Karpas-422 (cell line): Measurements from ENCODE around the gene NOTCH1. TPM values are rescaled to one million over a fixed set of nuclear protein-coding genes. Genes with fewer than 3 reads are reported as not detected.

ENCODE experiments used
- DNase-seq: peaks from one replicate; pipeline ENCODE4 v3.0.0-alpha.2; 2015
- H2AFZ ChIP-seq: fragments of 200-600 bp; sonication (generic); 2 replicates; pipeline ENCODE4 v1.6.1; 2014; ENCODE audit warnings: antibody characterized with exemption, low read length, mixed read lengths
- H3K27ac ChIP-seq: fragments of 200-600 bp; sonication (generic); 2 replicates; pipeline ENCODE4 v1.5.1; 2014; ENCODE audit warnings: mild to moderate bottlenecking, low read length, moderate library complexity
- H3K27me3 ChIP-seq: fragments of 200-600 bp; sonication (generic); 2 replicates; pipeline ENCODE4 v1.6.1; 2014; ENCODE audit warnings: low read length, mixed read lengths
- H3K36me3 ChIP-seq: fragments of 200-600 bp; sonication (generic); 2 replicates; pipeline ENCODE4 v1.6.1; 2014; ENCODE audit warnings: low read length, mixed read lengths; ENCODE audit not compliant: insufficient read depth
- H3K4me1 ChIP-seq: fragments of 200-600 bp; sonication (generic); 2 replicates; pipeline ENCODE4 v1.6.1; 2014; ENCODE audit warnings: mild to moderate bottlenecking, low read length, mixed read lengths
- H3K4me2 ChIP-seq: fragments of 200-600 bp; sonication (generic); 2 replicates; pipeline ENCODE4 v1.6.1; 2014; ENCODE audit warnings: low read length, low read depth, mild to moderate bottlenecking; ENCODE audit not compliant: poor library complexity, severe bottlenecking
- H3K4me3 ChIP-seq: fragments of 200-600 bp; sonication (generic); 2 replicates; pipeline ENCODE4 v1.5.1; 2014; ENCODE audit warnings: mild to moderate bottlenecking, antibody characterized with exemption, low read length, mixed read lengths
- H3K79me2 ChIP-seq: fragments of 200-600 bp; sonication (generic); 2 replicates; pipeline ENCODE4 v1.6.1; 2014; ENCODE audit warnings: mild to moderate bottlenecking, low read length, mixed read lengths
- H3K9ac ChIP-seq: fragments of 200-600 bp; sonication (generic); 2 replicates; pipeline ENCODE4 v1.6.0; 2014; ENCODE audit warnings: low read length
- H3K9me2 ChIP-seq: fragments of 200-600 bp; sonication (generic), shearing (Covaris generic); replicated peaks from 2 replicates; pipeline ENCODE4 v1.6.0; 2014; ENCODE audit warnings: mild to moderate bottlenecking, low read length, moderate library complexity; ENCODE audit not compliant: insufficient read depth
- H3K9me3 ChIP-seq: fragments of 300-700, 200-600 bp; sonication (generic); 2 replicates; pipeline ENCODE4 v1.6.1; 2014; ENCODE audit warnings: low read length, mixed read lengths
- H4K20me1 ChIP-seq: fragments of 200-600 bp; sonication (generic); 2 replicates; pipeline ENCODE4 v1.6.1; 2014; ENCODE audit warnings: mild to moderate bottlenecking, antibody characterized with exemption, low read length, low read depth; ENCODE audit not compliant: insufficient read depth
- total RNA-seq: library from RNA; depleted of rRNA; stranded (reverse); fragments of >200 nt; shearing (Covaris generic); gene quantifications from 2 replicates; pipeline ENCODE4 v1.2.3, GENCODE V29; 2014; ENCODE audit warnings: low replicate concordance

NOTCH1 gene
- total RNA-seq, 1 experiment from 2014 or later: 15.0 TPM

DNA sequence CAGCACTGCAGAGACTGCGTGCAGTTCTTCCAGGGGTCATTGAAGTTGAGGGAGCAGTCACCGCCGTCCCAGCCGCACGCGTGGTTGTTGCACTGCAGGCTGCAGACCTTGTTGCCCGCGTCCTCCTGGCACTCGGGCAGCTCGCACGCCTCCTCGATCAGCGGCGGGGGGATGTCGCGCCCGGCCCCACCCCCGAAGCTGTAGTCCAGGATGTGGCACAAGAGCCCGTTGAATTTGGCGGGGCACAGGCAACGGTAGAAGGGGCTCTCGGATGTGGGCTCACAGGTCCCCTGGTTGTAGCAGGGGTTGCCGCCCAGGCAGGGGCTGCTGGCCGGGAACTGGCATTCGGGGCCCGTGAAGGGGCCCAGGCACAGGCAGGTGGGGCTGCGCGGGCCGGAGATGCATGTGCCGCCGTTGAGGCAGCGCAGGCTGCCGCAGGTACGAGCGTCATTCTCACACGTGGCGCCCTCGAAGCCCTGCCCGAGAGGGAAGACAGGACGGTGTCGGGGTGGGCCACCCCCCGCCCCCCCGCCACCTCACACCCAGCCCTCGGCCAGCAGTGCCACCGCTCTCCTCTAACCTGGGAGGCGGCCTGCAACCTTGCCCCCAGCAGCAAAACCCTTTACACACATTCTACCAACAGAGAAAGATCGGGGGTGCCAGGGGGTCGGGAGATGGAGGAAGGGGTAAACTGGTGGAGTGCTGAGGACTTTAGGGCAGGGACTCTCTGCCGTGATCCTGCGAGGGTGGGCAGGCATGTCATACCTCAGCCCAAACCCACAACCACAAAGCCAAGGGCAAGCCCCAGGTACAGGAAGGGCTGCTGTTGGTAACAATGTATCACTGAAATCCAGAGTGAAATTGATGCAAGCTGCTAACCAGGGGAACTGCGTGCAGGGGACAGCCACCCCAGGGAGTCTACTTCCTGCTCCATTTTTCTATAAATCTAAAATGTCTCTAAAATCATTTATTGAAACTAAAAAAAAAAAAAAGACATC is 40.1 kb downstream of the NOTCH1 start:
- H2AFZ ChIP-seq: no peak overlapping the region
- no peak overlapping the region for H3K4me2 ChIP-seq
- no peak overlapping the region for H3K27ac ChIP-seq
- no peaks in the 10 kb centered on the region for H3K9me2 ChIP-seq
- no peak overlapping the region for H3K9ac ChIP-seq
- no peaks in the 10 kb centered on the region for H3K36me3 ChIP-seq
- H4K20me1 ChIP-seq: no peaks in the 10 kb centered on the region
- no peaks in the 10 kb centered on the region for H3K79me2 ChIP-seq
- no peak overlapping the region for H3K4me3 ChIP-seq
- H3K9me3 ChIP-seq: no peaks in the 10 kb centered on the region
- H3K27me3 ChIP-seq: no peaks in the 10 kb centered on the region
- H3K4me1 ChIP-seq: no peaks in the 10 kb centered on the region
- DNase-seq: no peak

DNA sequence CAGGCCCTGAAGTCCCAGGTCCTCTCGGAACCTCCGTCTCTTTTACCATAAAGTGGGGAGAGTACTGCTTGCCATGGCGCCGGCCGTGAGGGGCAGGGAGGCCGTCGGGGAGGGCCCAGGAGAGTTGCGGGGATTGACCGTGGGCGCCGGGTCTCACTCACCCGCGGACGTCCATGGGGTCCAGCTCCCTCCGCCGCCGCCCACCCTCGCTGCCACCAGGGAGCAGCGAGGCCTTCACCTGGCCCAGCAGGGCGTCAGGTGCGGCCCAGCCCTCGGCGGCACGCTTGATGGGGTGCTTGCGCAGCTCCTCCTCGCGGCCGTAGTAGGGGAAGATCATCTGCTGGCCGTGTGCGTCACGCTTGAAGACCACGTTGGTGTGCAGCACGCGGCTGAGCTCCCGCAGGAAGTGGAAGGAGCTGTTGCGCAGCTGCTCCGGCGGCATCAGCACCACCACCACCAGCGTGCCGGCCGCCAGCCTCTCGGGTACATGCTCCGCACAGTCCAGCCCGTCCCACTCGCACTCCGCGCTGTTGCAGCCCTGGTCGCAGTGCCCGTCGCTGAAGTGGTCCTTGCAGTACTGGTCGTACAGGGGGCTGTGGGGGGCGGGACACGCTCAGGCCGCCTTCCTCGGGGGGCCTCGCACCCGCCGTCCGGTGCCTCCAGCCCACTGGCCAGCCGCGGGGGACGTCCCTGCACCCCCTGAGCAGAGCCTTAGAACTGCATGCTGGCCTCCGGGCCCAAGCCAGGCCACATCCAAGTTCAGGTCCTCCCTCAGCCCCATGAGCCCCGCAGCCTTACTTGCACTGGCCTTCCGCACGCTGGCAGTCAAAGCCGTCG is 41.1 kb downstream of the NOTCH1 start:
- no peak overlapping the region for H3K4me2 ChIP-seq
- no peak for DNase-seq
- no peak overlapping the region for H3K4me3 ChIP-seq
- H3K79me2 ChIP-seq: no peaks in the 10 kb centered on the region
- H3K9ac ChIP-seq: no peak overlapping the region
- H3K9me2 ChIP-seq: no peaks in the 10 kb centered on the region
- H3K36me3 ChIP-seq: no peaks in the 10 kb centered on the region
- no peaks in the 10 kb centered on the region for H3K9me3 ChIP-seq
- H3K27me3 ChIP-seq: no peaks in the 10 kb centered on the region
- no peaks in the 10 kb centered on the region for H4K20me1 ChIP-seq
- no peaks in the 10 kb centered on the region for H3K4me1 ChIP-seq
- no peak overlapping the region for H2AFZ ChIP-seq
- H3K27ac ChIP-seq: no peak overlapping the region

DNA sequence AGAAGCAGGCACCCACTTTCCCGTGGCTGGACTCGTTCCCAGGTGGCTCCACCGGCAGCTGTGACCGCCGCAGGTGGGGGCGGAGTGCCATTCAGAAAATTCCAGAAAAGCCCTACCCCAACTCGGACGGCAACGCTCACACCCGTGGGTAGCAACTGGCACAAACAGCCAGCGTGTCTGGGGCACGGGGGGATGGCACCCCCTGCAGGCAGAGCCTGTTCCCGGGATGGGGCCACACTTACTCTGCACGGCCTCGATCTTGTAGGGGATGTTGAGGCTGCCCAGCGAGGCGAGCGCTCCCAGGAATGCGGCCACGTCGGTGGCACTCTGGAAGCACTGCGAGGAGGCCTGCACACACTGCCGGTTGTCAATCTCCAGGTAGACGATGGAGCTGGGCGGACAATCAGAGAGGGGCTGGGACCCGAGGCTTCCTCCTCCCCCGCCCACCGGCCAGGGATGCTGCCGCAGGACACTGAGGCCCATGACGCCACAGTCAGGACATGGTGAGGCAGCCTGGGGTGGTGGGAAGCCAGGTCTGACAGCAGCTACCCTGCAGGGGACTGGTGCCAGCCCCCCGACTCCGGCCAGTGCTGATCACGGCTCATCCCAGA is 42.8 kb downstream of the NOTCH1 start:
- H3K36me3 ChIP-seq: no peaks in the 10 kb centered on the region
- H3K27ac ChIP-seq: no peak overlapping the region
- H3K4me3 ChIP-seq: no peak overlapping the region
- no peaks in the 10 kb centered on the region for H3K79me2 ChIP-seq
- H3K9me2 ChIP-seq: no peaks in the 10 kb centered on the region
- H3K4me1 ChIP-seq: no peaks in the 10 kb centered on the region
- H3K4me2 ChIP-seq: no peak overlapping the region
- H3K9ac ChIP-seq: no peak overlapping the region
- H4K20me1 ChIP-seq: no peaks in the 10 kb centered on the region
- no peaks in the 10 kb centered on the region for H3K27me3 ChIP-seq
- no peaks in the 10 kb centered on the region for H3K9me3 ChIP-seq
- H2AFZ ChIP-seq: no peak overlapping the region
- DNase-seq: no peak

DNA sequence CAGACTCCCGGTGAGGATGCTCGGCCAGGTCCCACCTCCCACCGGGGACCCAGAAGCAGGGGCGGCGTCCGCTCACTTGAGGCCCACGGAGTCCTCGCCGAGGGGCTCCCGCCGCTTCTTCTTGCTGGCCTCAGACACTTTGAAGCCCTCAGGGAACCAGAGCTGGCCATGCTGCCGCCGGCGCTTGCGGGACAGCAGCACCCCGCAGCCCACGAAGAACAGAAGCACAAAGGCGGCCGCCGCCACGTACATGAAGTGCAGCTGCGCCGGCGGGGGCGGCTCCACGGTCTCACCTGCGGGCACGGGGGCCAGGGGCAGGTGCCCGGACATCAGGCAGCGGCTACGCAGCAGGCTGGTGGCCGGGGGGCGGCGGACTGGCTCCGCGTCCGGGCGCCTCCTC is 43.7 kb downstream of the NOTCH1 start:
- no peaks in the 10 kb centered on the region for H3K27me3 ChIP-seq
- H3K9ac ChIP-seq: no peak overlapping the region
- no peaks in the 10 kb centered on the region for H3K36me3 ChIP-seq
- no peaks in the 10 kb centered on the region for H3K79me2 ChIP-seq
- DNase-seq: no peak
- H3K4me2 ChIP-seq: no peak overlapping the region
- no peaks in the 10 kb centered on the region for H3K9me3 ChIP-seq
- no peaks in the 10 kb centered on the region for H4K20me1 ChIP-seq
- H3K27ac ChIP-seq: no peak overlapping the region
- H3K4me3 ChIP-seq: no peak overlapping the region
- H3K9me2 ChIP-seq: no peaks in the 10 kb centered on the region
- H3K4me1 ChIP-seq: no peaks in the 10 kb centered on the region
- H2AFZ ChIP-seq: no peak overlapping the region

DNA sequence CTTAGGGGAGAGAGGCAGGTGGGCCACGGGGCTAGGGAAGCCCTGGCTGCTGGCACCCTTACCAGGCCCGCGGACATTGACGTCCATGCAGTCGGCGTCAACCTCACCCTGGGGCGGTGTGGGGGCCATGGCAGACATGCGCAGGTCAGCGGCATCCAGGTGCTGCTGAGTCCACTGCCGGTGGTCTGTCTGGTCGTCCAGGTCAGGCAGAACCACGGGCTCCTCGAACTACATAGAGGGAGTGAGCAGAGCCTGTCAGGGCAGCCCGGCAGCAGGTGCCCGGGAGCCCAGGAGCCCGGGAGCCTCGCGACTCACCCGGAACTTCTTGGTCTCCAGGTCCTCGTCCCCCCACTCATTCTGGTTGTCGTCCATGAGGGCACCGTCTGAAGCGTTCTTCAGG is 44.2 kb downstream of the NOTCH1 start:
- no peak overlapping the region for H2AFZ ChIP-seq

DNA sequence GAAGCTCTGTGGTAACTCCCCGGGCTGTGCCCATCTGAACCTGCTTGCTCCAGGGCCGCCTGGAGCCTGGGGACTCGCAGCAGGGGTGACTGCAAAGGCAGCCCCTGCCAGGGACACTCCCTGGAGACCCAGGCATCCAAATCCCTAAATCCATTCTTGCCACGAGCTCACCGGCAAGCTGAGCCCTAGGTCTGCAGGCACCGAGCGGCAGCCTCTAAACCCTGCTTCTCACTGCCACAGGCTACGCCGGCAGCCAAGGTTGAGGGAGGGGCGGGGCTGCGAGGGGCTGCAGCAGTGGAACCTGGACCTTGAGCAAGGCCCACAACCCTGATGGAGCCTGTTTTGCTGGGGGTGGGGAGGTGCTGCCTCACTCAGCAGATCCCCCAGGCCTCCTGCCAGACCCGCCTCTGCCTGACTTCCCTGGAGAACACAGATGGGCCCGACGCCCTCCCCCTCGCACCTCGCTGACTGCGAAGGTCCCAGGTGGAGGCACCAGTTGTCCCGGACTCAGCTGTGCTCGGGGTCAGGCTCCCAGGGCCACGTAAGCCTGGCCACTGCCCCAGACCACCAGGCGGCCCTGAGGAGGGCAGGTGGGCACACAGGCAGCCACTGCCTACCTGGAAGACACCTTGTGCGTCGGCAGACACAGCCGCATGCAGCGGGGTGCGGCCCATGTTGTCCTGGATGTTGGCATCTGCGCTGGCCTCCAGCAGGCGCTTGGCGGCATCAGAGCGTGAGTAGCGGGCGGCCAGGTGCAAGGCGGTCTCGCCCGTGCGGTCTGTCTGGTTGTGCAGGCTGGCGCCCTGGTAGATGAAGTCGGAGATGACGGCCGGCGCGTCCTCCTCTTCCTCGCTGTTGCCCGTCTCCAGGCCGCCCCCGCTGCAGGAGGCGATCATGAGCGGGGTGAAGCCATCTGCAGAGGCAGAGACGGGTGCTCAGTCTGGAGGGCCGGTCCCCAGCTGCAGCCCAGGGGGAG is 45.6 kb downstream of the NOTCH1 start:
- no peak overlapping the region for H2AFZ ChIP-seq
- DNase-seq: no peak
- no peak overlapping the region for H3K4me2 ChIP-seq
- no peaks in the 10 kb centered on the region for H4K20me1 ChIP-seq
- no peak overlapping the region for H3K4me3 ChIP-seq
- H3K9me2 ChIP-seq: no peaks in the 10 kb centered on the region
- H3K27ac ChIP-seq: no peak overlapping the region
- no peaks in the 10 kb centered on the region for H3K9me3 ChIP-seq
- no peak overlapping the region for H3K9ac ChIP-seq
- no peaks in the 10 kb centered on the region for H3K27me3 ChIP-seq
- H3K4me1 ChIP-seq: no peaks in the 10 kb centered on the region
- H3K36me3 ChIP-seq: no peaks in the 10 kb centered on the region
- H3K79me2 ChIP-seq: no peaks in the 10 kb centered on the region

More for the DNA sequence above, 44.2 kb downstream of the NOTCH1 start:
- no peak overlapping the region for H3K4me3 ChIP-seq
- H3K27ac ChIP-seq: no peak overlapping the region
- H3K9me2 ChIP-seq: no peaks in the 10 kb centered on the region
- DNase-seq: no peak
- H3K27me3 ChIP-seq: no peaks in the 10 kb centered on the region
- no peaks in the 10 kb centered on the region for H3K9me3 ChIP-seq
- no peaks in the 10 kb centered on the region for H4K20me1 ChIP-seq
- H3K36me3 ChIP-seq: no peaks in the 10 kb centered on the region
- no peak overlapping the region for H3K4me2 ChIP-seq
- H3K79me2 ChIP-seq: no peaks in the 10 kb centered on the region
- H3K4me1 ChIP-seq: no peaks in the 10 kb centered on the region
- no peak overlapping the region for H3K9ac ChIP-seq

DNA sequence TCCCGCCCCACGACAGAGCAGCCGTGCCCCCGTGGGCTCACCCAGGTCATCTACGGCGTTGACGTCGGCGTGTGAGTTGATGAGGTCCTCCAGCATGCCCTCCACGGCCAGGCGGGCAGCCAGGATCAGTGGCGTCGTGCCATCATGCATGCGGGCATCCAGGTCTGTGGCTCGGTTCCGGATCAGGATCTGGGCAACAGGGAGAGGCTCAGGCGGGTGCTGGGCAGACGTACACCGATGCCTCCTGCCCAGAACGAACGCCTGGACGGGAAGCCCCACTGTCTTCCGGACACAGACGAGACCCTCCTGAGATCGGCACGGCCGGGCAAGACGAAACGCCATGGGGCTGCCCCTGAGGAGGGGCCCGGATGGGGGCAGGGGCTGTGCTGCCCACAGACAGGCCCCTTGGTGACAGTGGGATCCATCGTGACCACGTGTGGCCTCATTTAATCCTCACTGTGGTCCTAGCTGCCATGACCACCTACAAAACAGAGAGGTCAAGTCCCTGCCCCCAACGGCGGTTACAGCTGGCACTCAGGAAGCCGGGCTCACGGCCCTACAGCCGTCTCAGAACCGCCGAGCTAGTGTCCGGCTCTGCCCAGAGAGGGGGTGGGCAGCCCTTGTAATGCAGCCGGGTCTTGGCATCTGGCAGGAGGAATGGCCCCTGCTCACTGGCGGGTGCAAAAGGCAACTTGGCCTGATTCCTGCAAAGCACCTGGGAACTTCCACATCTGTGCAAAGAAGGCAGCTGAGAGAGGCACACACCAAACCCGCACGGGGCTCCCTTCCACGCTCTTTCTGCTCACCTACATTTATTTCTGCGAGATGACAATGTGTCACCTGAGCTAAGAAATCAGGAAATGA is 46.5 kb downstream of the NOTCH1 start:
- H4K20me1 ChIP-seq: no peaks in the 10 kb centered on the region
- DNase-seq: no peak
- H3K4me1 ChIP-seq: no peaks in the 10 kb centered on the region
- H3K27me3 ChIP-seq: no peaks in the 10 kb centered on the region
- no peaks in the 10 kb centered on the region for H3K36me3 ChIP-seq
- H3K4me3 ChIP-seq: no peak overlapping the region
- no peak overlapping the region for H3K4me2 ChIP-seq
- no peak overlapping the region for H3K27ac ChIP-seq
- H3K9me2 ChIP-seq: no peaks in the 10 kb centered on the region
- no peak overlapping the region for H2AFZ ChIP-seq
- H3K79me2 ChIP-seq: no peaks in the 10 kb centered on the region
- H3K9ac ChIP-seq: no peak overlapping the region
- no peaks in the 10 kb centered on the region for H3K9me3 ChIP-seq
